Liver (tissue), 9 donors: ENCODE results near the gene LRRC74B. TPM values are rescaled to one million over a fixed set of nuclear protein-coding genes. Genes with fewer than 3 reads are reported as not detected.

Experiments used
- DNase-seq: peaks from one replicate; pipeline ENCODE4 v3.0.0-alpha.2; 2017; ENCODE audit warnings: low spot score
- H3K27ac ChIP-seq, 2 donors: one replicate each; pipeline ENCODE4 v1.7.0; 2013; ENCODE audit warnings: inconsistent platforms in 2 of 2, low read length in 2 of 2, control low read depth in 1 of 2, low read depth in 1 of 2, mild to moderate bottlenecking in 1 of 2
- H3K27me3 ChIP-seq, 4 donors: one replicate each; pipeline versions ENCODE4 v1.6.1 to v1.7.0; 2013; ENCODE audit warnings: low read length in 3 of 4, inconsistent platforms in 1 of 4, mild to moderate bottlenecking in 1 of 4, moderate library complexity in 1 of 4; ENCODE audit not compliant: control insufficient read depth in 4 of 4, insufficient read depth in 4 of 4
- H3K36me3 ChIP-seq, 4 donors: one replicate each; pipeline versions ENCODE4 v1.6.1 to v1.7.0; 2013; ENCODE audit warnings: low read length in 3 of 4, mild to moderate bottlenecking in 3 of 4, low read depth in 1 of 4, moderate library complexity in 1 of 4; ENCODE audit not compliant: control insufficient read depth in 4 of 4, insufficient read depth in 3 of 4
- H3K4me1 ChIP-seq, 4 donors: one replicate each; pipeline versions ENCODE4 v1.6.1 to v1.7.0; 2013; ENCODE audit warnings: low read length in 3 of 4, mild to moderate bottlenecking in 3 of 4, moderate library complexity in 1 of 4; ENCODE audit not compliant: control insufficient read depth in 4 of 4, insufficient read depth in 4 of 4
- H3K4me3 ChIP-seq, 3 donors: one replicate each; pipeline versions ENCODE4 v1.6.1 to v1.7.0; 2013; ENCODE audit warnings: low read length in 3 of 3, control low read depth in 1 of 3, low read depth in 1 of 3, mild to moderate bottlenecking in 1 of 3
- H3K9ac ChIP-seq, 2 donors: one replicate each; pipeline ENCODE4 v1.7.0; 2013; ENCODE audit warnings: low read length in 2 of 2, mild to moderate bottlenecking in 2 of 2, moderate library complexity in 2 of 2, control low read depth in 1 of 2, low read depth in 1 of 2
- H3K9me3 ChIP-seq, 4 donors: one replicate each; pipeline versions ENCODE4 v1.6.1 to v1.7.0; 2013; ENCODE audit warnings: low read length in 3 of 4; ENCODE audit not compliant: control insufficient read depth in 4 of 4
- EGR1 ChIP-seq, 2 donors: IDR thresholded peaks; 2 replicates each; pipeline ENCODE4 v1.6.1; 2016 to 2018; ENCODE audit warnings: antibody characterized with exemption in 2 of 2, low read depth in 2 of 2
- FOXA1 ChIP-seq: IDR thresholded peaks from 2 replicates; pipeline ENCODE4 v1.6.1; 2016; ENCODE audit warnings: antibody characterized with exemption
- FOXA2 ChIP-seq: IDR thresholded peaks from 2 replicates; pipeline ENCODE4 v1.6.1; 2016; ENCODE audit warnings: antibody characterized with exemption
- GABPA ChIP-seq, 2 donors: IDR thresholded peaks in 1 of 2; conservative IDR thresholded peaks in 1 of 2; 2 replicates each; pipeline ENCODE4 v1.6.1; 2016; ENCODE audit warnings: antibody characterized with exemption in 2 of 2, mild to moderate bottlenecking in 1 of 2, moderate library complexity in 1 of 2
- HNF4A ChIP-seq, 2 donors: conservative IDR thresholded peaks; 2 replicates each; pipeline ENCODE4 v1.6.1; 2016; ENCODE audit warnings: antibody characterized with exemption in 2 of 2, mild to moderate bottlenecking in 2 of 2
- HNF4G ChIP-seq: IDR thresholded peaks from 2 replicates; pipeline ENCODE4 v1.6.1; 2016; ENCODE audit warnings: antibody characterized with exemption
- NR2F2 ChIP-seq: IDR thresholded peaks from 2 replicates; pipeline ENCODE4 v1.6.1; 2016; ENCODE audit warnings: antibody characterized with exemption
- RAD21 ChIP-seq, 2 donors: IDR thresholded peaks; 2 replicates each; pipeline ENCODE4 v1.6.1; 2016; ENCODE audit warnings: antibody characterized with exemption in 2 of 2, mild to moderate bottlenecking in 2 of 2
- REST ChIP-seq: IDR thresholded peaks from 2 replicates; pipeline ENCODE4 v1.6.1; 2016; ENCODE audit warnings: antibody characterized with exemption, mild to moderate bottlenecking
- RXRA ChIP-seq, 2 donors: IDR thresholded peaks; 2 replicates each; pipeline ENCODE4 v1.6.1; 2017 to 2018; ENCODE audit warnings: antibody characterized with exemption in 2 of 2, mild to moderate bottlenecking in 1 of 2
- SP1 ChIP-seq: IDR thresholded peaks from 2 replicates; pipeline ENCODE4 v1.6.1; 2018; ENCODE audit warnings: antibody characterized with exemption, mild to moderate bottlenecking
- TAF1 ChIP-seq: conservative IDR thresholded peaks from 2 replicates; pipeline ENCODE4 v1.6.1; 2016; ENCODE audit warnings: antibody characterized with exemption, mild to moderate bottlenecking
- YY1 ChIP-seq: IDR thresholded peaks from 2 replicates; pipeline ENCODE4 v1.6.1; 2016; ENCODE audit warnings: antibody characterized with exemption, mild to moderate bottlenecking
- WGBS: extraction: QIAGEN DNeasy Blood & Tissue Kit; methylation state at CpG from one replicate; pipeline ENCODE4 v1.1.7; 2013; 5-methylcytosine and 5-hydroxymethylcytosine counted together
- polyA plus RNA-seq, 2 donors: library from polyadenylated mRNA; stranded (reverse) in 1 of 2; unstranded in 1 of 2; fragments of 200-250 nt in 1 of 2; fragments of >200 nt in 1 of 2; fragmentation: Nextera tagmentation in 1 of 2; extraction: Ambion mirVana in 1 of 2; gene quantifications; one replicate each; pipeline versions ENCODE4 v1.2.1 to v1.2.3, GENCODE V29; 2013 to 2015
- total RNA-seq, 2 donors: library from RNA; depleted of rRNA; stranded (reverse); fragments of >200 nt; gene quantifications; one replicate each; pipeline ENCODE4 v1.2.3, GENCODE V29; 2014
- TF ChIP-seq, protein P1 (sequence below): fragments of 150-350 bp; IDR thresholded peaks from 2 replicates; pipeline ENCODE4 v1.5.1; 2017; ENCODE audit warnings: improper control_type of control experiment, low read depth, low read length; ENCODE audit not compliant: missing input control
- TF ChIP-seq, protein P2 (sequence below): IDR thresholded peaks from 2 replicates; pipeline ENCODE4 v1.6.1; 2016; ENCODE audit warnings: antibody characterized with exemption
- TF ChIP-seq, protein P3 (sequence below): IDR thresholded peaks from 2 replicates; pipeline ENCODE4 v1.6.1; 2016; ENCODE audit warnings: antibody characterized with exemption
- donor health status: healthy.
- donor health status: healthy.
- donor health status: healthy.
- donor health status: healthy.
- donor health status: healthy.

LRRC74B gene
- total and polyA plus RNA-seq, 4 donors, result not detected

- 98% methylated on average over 3 of the region's 3 CpGs for WGBS
- H3K36me3 ChIP-seq, result no peaks in the 10 kb centered on the region
- no peak overlapping the region for H3K27ac ChIP-seq
- H3K9me3 ChIP-seq, result no peaks in the 10 kb centered on the region
- no peak for DNase-seq
- TF ChIP-seq RXRA (IDR thresholded peaks at IDR 0.05) (no peak), EGR1 (IDR thresholded peaks at IDR 0.05; ENCODE audit: low read depth in 2 of 2) (no peak), REST (no peak), FOXA1 (no peak), GABPA (IDR thresholded peaks at IDR 0.05 in 1 of 2, conservative IDR thresholded peaks at IDR 0.05 in 1 of 2) (no peak), HNF4A (conservative IDR thresholded peaks at IDR 0.05) (no peak), RAD21 (IDR thresholded peaks at IDR 0.05) (no peak), TAF1 (no peak), FOXA2 (no peak), NR2F2 (no peak), YY1 (no peak), HNF4G (no peak), SP1 (no peak)
- TF ChIP-seq, protein P1, sequence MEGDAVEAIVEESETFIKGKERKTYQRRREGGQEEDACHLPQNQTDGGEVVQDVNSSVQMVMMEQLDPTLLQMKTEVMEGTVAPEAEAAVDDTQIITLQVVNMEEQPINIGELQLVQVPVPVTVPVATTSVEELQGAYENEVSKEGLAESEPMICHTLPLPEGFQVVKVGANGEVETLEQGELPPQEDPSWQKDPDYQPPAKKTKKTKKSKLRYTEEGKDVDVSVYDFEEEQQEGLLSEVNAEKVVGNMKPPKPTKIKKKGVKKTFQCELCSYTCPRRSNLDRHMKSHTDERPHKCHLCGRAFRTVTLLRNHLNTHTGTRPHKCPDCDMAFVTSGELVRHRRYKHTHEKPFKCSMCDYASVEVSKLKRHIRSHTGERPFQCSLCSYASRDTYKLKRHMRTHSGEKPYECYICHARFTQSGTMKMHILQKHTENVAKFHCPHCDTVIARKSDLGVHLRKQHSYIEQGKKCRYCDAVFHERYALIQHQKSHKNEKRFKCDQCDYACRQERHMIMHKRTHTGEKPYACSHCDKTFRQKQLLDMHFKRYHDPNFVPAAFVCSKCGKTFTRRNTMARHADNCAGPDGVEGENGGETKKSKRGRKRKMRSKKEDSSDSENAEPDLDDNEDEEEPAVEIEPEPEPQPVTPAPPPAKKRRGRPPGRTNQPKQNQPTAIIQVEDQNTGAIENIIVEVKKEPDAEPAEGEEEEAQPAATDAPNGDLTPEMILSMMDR, result no peak
- TF ChIP-seq, protein P2, sequence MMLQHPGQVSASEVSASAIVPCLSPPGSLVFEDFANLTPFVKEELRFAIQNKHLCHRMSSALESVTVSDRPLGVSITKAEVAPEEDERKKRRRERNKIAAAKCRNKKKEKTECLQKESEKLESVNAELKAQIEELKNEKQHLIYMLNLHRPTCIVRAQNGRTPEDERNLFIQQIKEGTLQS, result no peak
- TF ChIP-seq, protein P3, sequence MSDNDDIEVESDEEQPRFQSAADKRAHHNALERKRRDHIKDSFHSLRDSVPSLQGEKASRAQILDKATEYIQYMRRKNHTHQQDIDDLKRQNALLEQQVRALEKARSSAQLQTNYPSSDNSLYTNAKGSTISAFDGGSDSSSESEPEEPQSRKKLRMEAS, result no peak
- H3K4me1 ChIP-seq, result peaks cover 0 to 7% (median 3%) of the 10 kb centered on the region in 4 donors
- H3K9ac ChIP-seq, result no peak overlapping the region
- no peaks in the 10 kb centered on the region for H3K27me3 ChIP-seq
- no peak overlapping the region for H3K4me3 ChIP-seq
Observed at GRCh38 chr22:21010426-21011113, 35.2 kb upstream of the LRRC74B start.
